K562 (cell line): Measurements from ENCODE around the gene BTBD17. TPM values are rescaled to one million over a fixed set of nuclear protein-coding genes. Genes with fewer than 3 reads are reported as not detected.

Experiments used
- ATAC-seq: fragments of 200-7000 bp; cut with Tn5 transposase; 3 replicates; pipeline ENCODE4 v1.9.1; 2020; ENCODE audit warnings: moderate library complexity
- BruUV-seq: library from RNA; stranded (reverse); fragments of 400-500 nt; replicated peaks from 2 replicates; lab custom pipeline; 2021; lab: Mats Ljungman, UMichigan
- CTCF ChIA-PET: fragments of 300-600 bp; formaldehyde crosslinking; extraction: SDS; loops from one replicate; lab custom pipeline; 2021; ENCODE audit warnings: low intra/inter-chr PET ratio; lab: Yijun Ruan, JAX
- POLR2A ChIA-PET: fragments of 300-600, 350-650 bp; sonication (Branson Sonifier 250); formaldehyde crosslinking; extraction: SDS; loops from one replicate; lab custom pipeline; 2021; ENCODE audit warnings: antibody characterized with exemption, inconsistent platforms; lab: Yijun Ruan, JAX
- DNase-seq, 4 experiments: peaks; one replicate each; pipeline versions ENCODE4 v3.0.0 to v3.0.0-alpha.2; 2011 to 2018; ENCODE audit warnings: low spot score in 3 of 4, mixed read lengths in 3 of 4; ENCODE audit errors: extremely low read depth in 1 of 4
- FAIRE-seq: peaks from 2 replicates; lab custom pipeline; 2011; peaks lifted over from hg19 to GRCh38; lab: Jason Lieb, UNC
- H2AFZ ChIP-seq: 2 replicates; pipeline ENCODE4 v1.6.0; 2011; ENCODE audit warnings: low read depth, low read length, control low read depth, inconsistent platforms
- H3K27ac ChIP-seq: fragments of 200-600 bp; 3 replicates; pipeline ENCODE4 v1.8.0; 2011; ENCODE audit warnings: low read depth, mild to moderate bottlenecking, control low read depth, inconsistent platforms, low read length, moderate library complexity, mixed read lengths; ENCODE audit errors: extremely low read depth
- H3K27me3 ChIP-seq, 2 experiments: fragments of 300-600 bp in 1 of 2; 2 replicates in 1 of 2; 3 replicates in 1 of 2; pipeline versions ENCODE4 v1.6.0 to v1.8.0; 2011; ENCODE audit warnings: inconsistent platforms in 2 of 2, low read length in 2 of 2, mild to moderate bottlenecking in 1 of 2, mixed read lengths in 1 of 2, moderate library complexity in 1 of 2; ENCODE audit not compliant: control insufficient read depth in 2 of 2, insufficient read depth in 2 of 2
- H3K36me3 ChIP-seq: fragments of 300-600 bp; 3 replicates; pipeline ENCODE4 v1.8.0; 2011; ENCODE audit warnings: mild to moderate bottlenecking, low read length, inconsistent platforms; ENCODE audit not compliant: control insufficient read depth, insufficient read depth
- H3K4me1 ChIP-seq, 2 experiments: fragments of 200-600 bp in 1 of 2; replicated peaks in 1 of 2; 2 replicates in 1 of 2; 3 replicates in 1 of 2; pipeline versions ENCODE4 v1.5.1 to v1.8.0; 2011; ENCODE audit warnings: inconsistent platforms in 2 of 2, low read length in 2 of 2, mild to moderate bottlenecking in 1 of 2, mixed read lengths in 1 of 2, moderate library complexity in 1 of 2; ENCODE audit not compliant: control insufficient read depth in 2 of 2, insufficient read depth in 2 of 2
- H3K4me2 ChIP-seq: 2 replicates; pipeline ENCODE4 v1.6.1; 2011; ENCODE audit warnings: low read length, control low read depth, inconsistent platforms, mixed read lengths; ENCODE audit not compliant: insufficient read depth
- H3K4me3 ChIP-seq: fragments of 200-600 bp; sonication (generic), shearing (Covaris generic); 2 replicates; pipeline ENCODE4 v1.5.1; 2016; ENCODE audit warnings: control low read depth, inconsistent platforms
- H3K79me2 ChIP-seq: fragments of 200-600 bp; 3 replicates; pipeline ENCODE4 v1.8.0; 2011; ENCODE audit warnings: low read length, inconsistent platforms; ENCODE audit not compliant: control insufficient read depth, insufficient read depth
- H3K9ac ChIP-seq, 2 experiments: 2 replicates each; pipeline versions ENCODE4 v1.6.0 to v1.6.1; 2011; ENCODE audit warnings: low read depth in 2 of 2, low read length in 2 of 2, control low read depth in 1 of 2, inconsistent platforms in 1 of 2, mild to moderate bottlenecking in 1 of 2, mixed read lengths in 1 of 2; ENCODE audit not compliant: insufficient read depth in 1 of 2
- H3K9me1 ChIP-seq: one replicate; pipeline ENCODE4 v1.6.0; 2011; ENCODE audit warnings: inconsistent platforms, mild to moderate bottlenecking, low read length, moderate library complexity; ENCODE audit not compliant: control insufficient read depth, insufficient read depth
- H3K9me3 ChIP-seq: replicated peaks from 2 replicates; pipeline ENCODE4 v1.5.1; 2011; ENCODE audit warnings: low read depth, low read length, inconsistent platforms; ENCODE audit not compliant: control insufficient read depth, insufficient read depth
- H4K20me1 ChIP-seq: replicated peaks from 2 replicates; pipeline ENCODE4 v1.6.1; 2011; ENCODE audit warnings: low read length, inconsistent platforms, mixed read lengths; ENCODE audit not compliant: control insufficient read depth, insufficient read depth
- ELF2 ChIP-seq: fragments of 250-450 bp; sonication (Bioruptor Pico); IDR thresholded peaks from 2 replicates; pipeline ENCODE4 v1.5.0; 2021; ENCODE audit warnings: mild to moderate bottlenecking
- LEF1 ChIP-seq: fragments of 450-650 bp; IDR thresholded peaks from 2 replicates; pipeline ENCODE4 v1.6.1; 2016; ENCODE audit warnings: mild to moderate bottlenecking
- NCOA4 ChIP-seq: fragments of 450-650 bp; IDR thresholded peaks from 2 replicates; pipeline ENCODE4 v1.6.1; 2018; ENCODE audit warnings: mild to moderate bottlenecking; ENCODE audit not compliant: partially characterized antibody
- NEUROD1 ChIP-seq: fragments of 150-350 bp; IDR thresholded peaks from 2 replicates; pipeline ENCODE4 v1.6.1; 2014; ENCODE audit warnings: borderline replicate concordance, low read length, low read depth; ENCODE audit not compliant: partially characterized antibody
- NRF1 ChIP-seq, 2 experiments: fragments of 450-650 bp; IDR thresholded peaks in 1 of 2; conservative IDR thresholded peaks in 1 of 2; 2 replicates each; pipeline ENCODE4 v1.6.1; 2014; ENCODE audit warnings: mild to moderate bottlenecking in 2 of 2
- PRMT5 ChIP-seq: sonication (generic); formaldehyde crosslinking; IDR thresholded peaks from 2 replicates; pipeline ENCODE4 v1.5.0; 2020; ENCODE audit warnings: missing genetic modification reagents
- ZNF41 ChIP-seq: fragments of 250-450 bp; sonication (Bioruptor Pico); conservative IDR thresholded peaks from 2 replicates; pipeline ENCODE4 v1.4.0; 2020; ENCODE audit warnings: mild to moderate bottlenecking
- WGBS: fragments of 100-300 bp; shearing (Covaris generic); methylation state at CpG from one replicate; pipeline ENCODE4 v1.1.6; 2016; ENCODE audit warnings: low coverage, mixed read lengths; ENCODE audit not compliant: insufficient coverage; ENCODE audit errors: missing lambda C conversion rate; 5-methylcytosine and 5-hydroxymethylcytosine counted together
- in situ Hi-C: fragments of 300-500 bp; cut with MboI; formaldehyde crosslinking; loops from 4 replicates; pipeline ENCODE4 v1.15.0; 2018; ENCODE audit warnings: inconsistent platforms, mixed read lengths
- intact Hi-C: fragments of 100-400 bp; cut with micrococcal nuclease; formaldehyde crosslinking; loops from 2 replicates; pipeline ENCODE4 v1.14.2; 2022
- polyA plus RNA-seq, 8 experiments: library from polyadenylated mRNA; depleted of rRNA in 4 of 8; stranded (reverse) in 5 of 8; unstranded in 3 of 8; fragments of >200 nt; fragmentation: Nextera tagmentation in 2 of 8; fragmentation: Illumina TruSeq in 1 of 8; extraction: Ambion mirVana in 2 of 8; extraction: Trizol in 1 of 8; gene quantifications; 2 replicates each; pipeline versions ENCODE4 v1.2.1 to v1.2.3, GENCODE V29; 2011 to 2014; ENCODE audit warnings: inconsistent platforms in 1 of 8, missing spikeins in 1 of 8
- total RNA-seq, 7 experiments: library from RNA; depleted of rRNA in 6 of 7; stranded (reverse); fragments of >200 nt in 6 of 7; fragmentation: Illumina TruSeq in 2 of 7; extraction: Trizol in 2 of 7; gene quantifications; 2 replicates each; pipeline versions ENCODE4 v1.2.1 to v1.2.3, GENCODE V29; 2011 to 2021; ENCODE audit warnings: low replicate concordance in 1 of 7
- TF ChIP-seq, protein P1 (sequence below): sonication (generic); formaldehyde crosslinking; IDR thresholded peaks from 2 replicates; pipeline ENCODE4 v1.8.0; 2023; ENCODE audit warnings: mild to moderate bottlenecking, missing genetic modification reagents
- TF ChIP-seq, protein P2 (sequence below): IDR thresholded peaks from 2 replicates; pipeline ENCODE4 v1.6.1; 2011; ENCODE audit not compliant: insufficient read length; ENCODE audit errors: extremely low read depth

BTBD17 gene
- total and polyA plus RNA-seq, 9 of the 15 experiments (the other 6 are each of a cell fraction or from before 2014, with no cell fraction given) = not detected

DNA sequence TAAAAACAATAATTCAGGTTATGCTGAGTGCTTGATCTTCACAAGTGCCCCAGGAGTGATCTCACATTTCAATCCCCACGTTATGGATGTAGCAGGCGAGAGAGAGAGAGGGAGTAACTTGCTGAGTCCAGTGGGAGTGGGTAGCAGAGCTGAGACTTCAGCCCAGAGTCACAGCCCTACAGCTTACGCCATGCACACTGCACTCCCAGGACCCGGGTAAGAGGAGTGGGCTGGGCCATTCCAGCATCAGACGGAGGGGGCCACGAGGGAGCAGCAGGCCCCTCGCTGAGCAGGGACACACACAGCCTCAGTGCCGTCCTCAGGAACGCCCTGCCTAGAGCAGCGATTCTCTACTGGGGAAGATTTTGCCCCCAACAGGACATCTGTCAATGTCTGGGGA is 45.4 kb downstream of the BTBD17 start:
- Histone ChIP-seq H3K4me3 (no peak overlapping the region), H3K4me2 (no peak overlapping the region), H3K9ac (no peak overlapping the region), H3K9me3 (peaks cover 5% of the 10 kb centered on the region; the same call in 1 of the 2 replicates), H2AFZ (no peak overlapping the region), H3K79me2 (no peaks in the 10 kb centered on the region), H3K27ac (no peak overlapping the region), H3K4me1 (no peaks in the 10 kb centered on the region), H4K20me1 (peaks cover 6% of the 10 kb centered on the region; the same call in 1 of the 2 replicates), H3K27me3 (peaks cover 15 to 58% of the 10 kb centered on the region in 2 experiments), H3K36me3 (no peaks in the 10 kb centered on the region), H3K9me1 (no peaks in the 10 kb centered on the region)
- FAIRE-seq (no peak), DNase-seq (no peak), ATAC-seq (no peak)
- intact Hi-C loops = no loop called here
- 10% methylated on average over 10 of the region's 10 CpGs for WGBS
- in situ Hi-C loops = no loop called here
- TF ChIP-seq ELF2 (CRISPR knock-in tag) = no peak
- TF ChIP-seq NRF1 (conservative IDR thresholded peaks at IDR 0.05 in 1 of 2, IDR thresholded peaks at IDR 0.05 in 1 of 2) = no peak
- TF ChIP-seq NEUROD1 = no peak
- TF ChIP-seq, protein P1, sequence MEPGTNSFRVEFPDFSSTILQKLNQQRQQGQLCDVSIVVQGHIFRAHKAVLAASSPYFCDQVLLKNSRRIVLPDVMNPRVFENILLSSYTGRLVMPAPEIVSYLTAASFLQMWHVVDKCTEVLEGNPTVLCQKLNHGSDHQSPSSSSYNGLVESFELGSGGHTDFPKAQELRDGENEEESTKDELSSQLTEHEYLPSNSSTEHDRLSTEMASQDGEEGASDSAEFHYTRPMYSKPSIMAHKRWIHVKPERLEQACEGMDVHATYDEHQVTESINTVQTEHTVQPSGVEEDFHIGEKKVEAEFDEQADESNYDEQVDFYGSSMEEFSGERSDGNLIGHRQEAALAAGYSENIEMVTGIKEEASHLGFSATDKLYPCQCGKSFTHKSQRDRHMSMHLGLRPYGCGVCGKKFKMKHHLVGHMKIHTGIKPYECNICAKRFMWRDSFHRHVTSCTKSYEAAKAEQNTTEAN (CRISPR knock-in tag) = no peak
- TF ChIP-seq, protein P2, sequence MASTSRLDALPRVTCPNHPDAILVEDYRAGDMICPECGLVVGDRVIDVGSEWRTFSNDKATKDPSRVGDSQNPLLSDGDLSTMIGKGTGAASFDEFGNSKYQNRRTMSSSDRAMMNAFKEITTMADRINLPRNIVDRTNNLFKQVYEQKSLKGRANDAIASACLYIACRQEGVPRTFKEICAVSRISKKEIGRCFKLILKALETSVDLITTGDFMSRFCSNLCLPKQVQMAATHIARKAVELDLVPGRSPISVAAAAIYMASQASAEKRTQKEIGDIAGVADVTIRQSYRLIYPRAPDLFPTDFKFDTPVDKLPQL = no peak
- TF ChIP-seq PRMT5 (CRISPR knock-in tag) = no peak
- no peak for TF ChIP-seq NCOA4
- no peak for TF ChIP-seq ZNF41 (CRISPR knock-in tag)
- no peak for TF ChIP-seq LEF1
- POLR2A ChIA-PET = no interaction called here
- CTCF ChIA-PET = no interaction called here
- BruUV-seq = no TSS peak
